RPMI8226 (cell line): Measurements from ENCODE around the gene GAPDHS.
A peak's percentile ranks its signal among the peaks of the same experiment; 100 is the strongest.

Source experiments
- DNase-seq: peaks from one replicate; pipeline ENCODE4 v3.0.0-alpha.2; 2015

GAPDHS gene

DNA sequence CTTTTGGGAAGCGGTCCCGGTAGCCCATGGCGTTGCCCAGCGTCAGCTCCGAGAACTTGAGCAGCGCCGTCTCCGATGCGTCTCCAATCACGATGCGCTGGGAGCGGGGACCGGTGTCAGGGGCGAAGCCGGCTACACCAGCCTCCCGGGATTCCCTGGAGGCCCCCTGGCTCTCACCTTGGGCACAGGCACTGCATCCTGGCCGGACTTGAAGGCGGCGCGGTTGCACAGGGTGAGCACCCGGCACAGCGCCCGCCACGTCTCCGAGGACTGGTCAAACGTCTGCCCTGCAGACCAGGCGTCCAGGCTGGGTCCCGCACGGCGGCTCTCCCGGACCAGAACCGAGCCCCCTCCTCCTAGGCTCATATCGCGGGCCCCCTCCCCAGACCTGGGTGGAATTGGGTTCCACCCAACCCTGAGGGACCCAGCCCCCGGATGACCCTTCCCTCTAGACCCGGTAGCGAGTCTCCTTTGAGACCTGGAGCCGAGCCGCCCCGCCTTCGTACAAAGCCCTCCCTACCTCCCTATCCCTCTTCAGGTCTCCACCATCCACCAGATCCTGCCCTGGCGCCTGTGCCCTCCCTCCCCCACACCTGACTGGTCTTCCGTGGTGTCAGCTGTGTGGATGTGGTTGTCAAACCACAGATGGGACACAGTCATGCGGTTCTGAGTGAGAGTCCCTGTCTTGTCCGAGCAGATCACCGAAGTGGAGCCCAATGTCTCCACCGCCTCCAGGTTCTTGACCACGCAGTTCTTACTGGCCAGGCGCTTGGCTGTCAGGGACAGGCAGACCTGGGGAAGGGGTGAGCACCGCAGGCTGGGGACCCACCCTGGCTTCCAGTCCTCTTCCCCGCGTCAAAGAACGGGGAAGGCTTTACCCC, 25.4 kb downstream of the GAPDHS start:
- no peak for DNase-seq

DNA sequence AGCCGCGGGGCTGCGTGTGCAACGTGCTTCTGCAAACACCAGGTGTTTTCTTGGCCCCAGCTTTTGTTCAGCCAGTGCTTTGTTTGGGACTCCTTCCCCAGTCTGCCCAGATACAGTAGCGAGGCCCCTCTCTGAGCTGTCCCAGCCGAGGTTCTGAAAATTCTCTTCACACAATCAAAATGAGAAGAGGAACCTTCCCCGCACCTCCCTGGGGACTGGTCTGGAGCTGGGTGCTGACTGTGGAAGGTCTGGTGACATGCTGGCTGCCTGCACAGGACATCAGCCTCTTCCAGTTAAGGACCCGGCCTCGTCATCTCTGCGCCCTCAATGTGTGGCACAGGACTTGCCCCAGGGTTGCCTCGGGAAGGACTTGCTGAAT, 26.0 kb downstream of the GAPDHS start:
- peak; percentile 25 for DNase-seq

DNA sequence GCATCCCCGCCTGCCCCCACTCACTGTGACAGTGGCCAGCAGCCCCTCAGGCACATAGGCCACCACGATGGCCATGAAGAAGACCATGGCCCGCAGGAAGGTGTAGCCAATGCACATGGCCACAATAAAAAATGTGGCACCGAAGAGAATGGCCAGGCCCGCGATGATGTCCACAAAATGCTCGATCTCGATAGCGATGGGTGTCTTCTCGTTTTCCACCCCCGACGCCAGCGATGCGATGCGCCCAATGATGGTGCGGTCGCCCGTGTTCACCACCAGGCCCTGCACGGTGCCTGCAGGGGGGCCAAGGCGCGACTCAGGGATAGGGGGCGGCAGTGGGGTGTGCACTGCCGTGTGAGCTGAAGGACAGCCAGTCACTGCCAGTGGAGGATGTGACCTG, 26.5 kb downstream of the GAPDHS start:
- no peak for DNase-seq

DNA sequence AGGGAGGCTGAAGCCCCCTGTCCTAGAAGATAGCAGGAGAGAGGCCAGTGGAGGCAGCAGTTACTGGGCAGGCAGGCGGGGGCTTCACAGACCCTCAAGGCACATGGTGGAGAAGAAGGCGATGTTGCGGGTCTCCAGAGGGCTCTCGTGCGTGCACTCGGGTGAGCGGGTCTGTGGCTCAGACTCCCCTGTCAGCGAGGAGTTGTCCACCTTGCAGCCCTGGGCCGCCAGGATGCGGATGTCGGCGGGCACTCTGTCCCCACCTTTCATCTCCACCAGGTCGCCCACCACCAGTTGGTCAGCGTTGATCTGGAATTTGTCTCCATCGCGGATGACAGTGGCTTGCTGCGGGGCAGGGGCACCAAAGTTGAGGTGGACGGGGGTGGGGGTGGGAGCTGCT, 27.0 kb downstream of the GAPDHS start:
- DNase-seq = no peak

DNA sequence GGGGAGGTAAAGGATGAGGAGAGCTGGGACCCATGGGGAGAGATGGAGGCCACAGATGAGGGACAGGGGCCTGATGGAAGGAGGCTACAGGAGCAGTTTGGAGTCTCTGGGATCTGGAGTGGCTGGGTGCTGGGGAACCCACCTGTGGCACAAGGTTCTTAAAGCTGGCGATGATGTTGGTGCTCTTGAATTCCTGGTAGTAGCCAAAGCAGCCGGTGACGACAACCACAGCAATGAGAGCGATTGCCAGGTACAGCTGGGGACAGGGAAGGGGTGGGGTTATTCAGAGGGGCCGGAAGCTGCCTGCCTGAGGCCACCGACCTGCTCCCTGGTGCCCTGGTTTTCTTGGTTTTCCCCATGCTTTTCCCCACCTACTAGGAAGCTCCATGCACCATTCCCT, 27.4 kb downstream of the GAPDHS start:
- no peak for DNase-seq

DNA sequence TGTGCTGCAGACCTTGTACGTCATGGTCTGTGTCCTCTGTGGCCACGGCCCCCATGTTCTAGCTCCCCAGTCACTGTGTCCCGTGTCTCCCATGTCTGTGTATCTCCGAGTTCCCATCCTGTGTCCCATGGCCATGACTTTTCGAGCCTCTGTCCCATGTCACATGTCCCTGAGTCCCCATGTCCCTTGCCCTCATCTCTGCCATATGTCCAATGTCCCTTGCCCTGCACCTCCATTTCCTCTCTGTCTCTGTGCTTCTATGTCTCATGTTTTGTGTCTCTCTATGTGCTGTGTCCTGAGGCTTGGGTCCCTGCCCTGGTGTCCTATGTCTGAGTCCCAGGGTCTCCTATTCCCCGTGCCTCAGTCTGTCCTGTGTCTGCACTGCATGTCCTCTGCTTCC, 28.2 kb downstream of the GAPDHS start:
- DNase-seq = no peak

DNA sequence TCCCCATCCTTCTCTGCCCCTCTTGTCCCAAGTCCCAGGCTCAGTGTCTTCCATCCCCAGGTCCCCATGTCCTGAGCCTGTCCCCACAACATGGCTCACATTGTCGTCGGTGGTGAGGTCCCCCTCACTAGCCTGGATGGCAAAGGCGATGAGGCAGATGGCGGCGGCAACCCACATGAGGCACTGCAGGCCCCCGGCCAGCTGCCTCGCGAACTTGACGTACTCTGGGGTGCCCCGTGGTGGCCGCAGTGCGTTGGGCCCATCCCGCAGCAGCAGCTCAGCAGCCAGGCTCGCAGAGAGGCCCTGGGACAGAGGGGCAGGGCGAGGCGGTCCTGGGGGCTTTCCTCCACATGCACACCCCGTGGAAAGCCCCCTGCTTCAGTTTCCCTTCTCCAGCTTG, 29.1 kb downstream of the GAPDHS start:
- peak; percentile 6 for DNase-seq

DNA sequence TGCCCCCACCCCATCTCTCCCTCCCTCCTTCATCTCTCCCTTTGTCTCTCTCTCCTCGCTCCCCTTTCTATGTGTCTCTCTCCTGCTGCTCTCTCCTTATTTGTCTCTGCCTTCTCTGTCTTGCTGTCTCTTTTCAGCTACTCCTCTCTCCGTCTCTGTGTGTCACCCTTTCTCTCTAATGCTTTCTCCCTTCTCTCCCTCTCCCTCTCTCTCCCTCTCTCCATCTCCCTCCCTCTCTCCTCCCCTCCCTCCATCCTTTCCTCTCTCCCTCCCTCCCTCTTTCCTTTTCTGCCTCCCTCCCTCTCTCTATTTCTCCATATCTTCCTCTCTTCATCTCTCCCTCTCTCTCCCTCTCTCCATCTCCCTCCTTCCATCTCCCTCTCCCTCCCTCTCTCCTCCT, 29.5 kb downstream of the GAPDHS start:
- no peak for DNase-seq

DNA sequence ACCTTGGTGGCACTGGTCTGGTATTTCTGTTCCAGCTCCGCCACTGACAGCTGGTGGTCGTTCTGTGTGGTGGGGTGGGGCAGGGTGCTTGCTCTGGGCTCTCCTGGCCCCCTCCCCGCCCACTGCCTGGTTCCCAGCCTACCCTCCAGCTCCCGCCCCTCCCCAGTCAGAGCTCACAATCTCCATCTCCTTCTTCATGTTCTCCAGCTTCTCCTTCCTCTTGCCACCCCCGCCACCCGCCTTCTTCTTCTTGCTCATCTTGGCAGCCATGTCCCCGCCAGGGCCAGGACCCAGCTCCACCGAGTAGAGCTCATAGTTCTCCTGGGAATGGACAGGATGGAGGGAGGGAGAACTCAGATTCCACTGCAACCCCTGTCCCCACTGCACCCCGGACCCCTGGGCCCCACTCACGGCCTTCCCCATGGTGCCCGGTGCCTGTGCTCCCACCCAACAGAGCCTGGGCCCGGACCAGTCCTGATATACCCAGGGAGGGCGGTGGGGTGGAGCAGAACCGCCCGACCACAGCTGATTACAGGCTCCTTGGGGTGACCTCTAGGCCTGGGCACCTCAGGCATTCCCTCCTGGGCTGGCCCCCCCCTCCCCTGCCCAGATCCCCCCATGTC, 30.1 kb downstream of the GAPDHS start, which contains the start of gene ATP4A:
TSS of gene ATP4A (minus strand) at position 452 of the 623 bp plus-strand sequence. CDS start at position 423, 29 bp downstream.
- no peak for DNase-seq

DNA sequence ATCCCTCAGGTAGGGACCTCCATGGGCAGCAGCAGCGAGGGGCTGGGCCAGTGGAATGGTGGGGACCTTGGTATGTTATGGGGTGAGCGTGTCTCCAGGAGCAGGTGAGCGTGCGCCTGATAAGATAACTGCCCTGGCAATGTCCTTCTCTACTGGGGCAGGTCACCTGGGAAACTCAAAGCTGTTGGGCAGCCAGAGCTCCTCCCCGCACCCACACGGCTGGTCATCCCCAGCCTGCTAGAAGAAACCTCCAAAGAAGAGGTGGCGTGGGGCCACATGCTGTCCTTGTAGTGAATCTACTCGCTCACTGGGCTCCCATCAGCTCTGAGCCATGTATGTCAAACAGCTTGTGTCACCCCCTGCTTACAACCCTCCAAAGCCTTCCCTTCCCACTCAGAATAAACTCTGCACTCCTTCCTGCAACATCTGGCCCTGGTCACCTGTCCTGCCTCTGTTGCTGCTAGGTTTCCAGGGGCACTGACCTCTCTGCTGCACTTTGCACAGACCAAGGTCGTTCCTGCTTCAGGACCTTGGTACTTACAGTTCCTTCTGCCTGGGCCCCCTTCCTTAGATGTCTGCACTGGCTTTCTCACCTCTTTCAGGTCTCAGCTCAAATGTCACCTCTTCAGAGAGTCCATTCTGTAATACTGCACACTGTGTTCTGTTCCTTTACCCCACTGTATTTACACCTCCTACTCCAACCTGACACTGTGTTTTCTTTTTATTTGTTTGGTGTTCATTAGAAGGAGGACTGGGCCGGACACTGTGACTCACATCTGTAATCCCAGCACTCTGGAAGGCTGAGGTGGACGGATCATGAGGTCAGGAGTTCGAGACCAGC, 32.0 kb downstream of the GAPDHS start:
- peak; percentile 0 for DNase-seq

DNA sequence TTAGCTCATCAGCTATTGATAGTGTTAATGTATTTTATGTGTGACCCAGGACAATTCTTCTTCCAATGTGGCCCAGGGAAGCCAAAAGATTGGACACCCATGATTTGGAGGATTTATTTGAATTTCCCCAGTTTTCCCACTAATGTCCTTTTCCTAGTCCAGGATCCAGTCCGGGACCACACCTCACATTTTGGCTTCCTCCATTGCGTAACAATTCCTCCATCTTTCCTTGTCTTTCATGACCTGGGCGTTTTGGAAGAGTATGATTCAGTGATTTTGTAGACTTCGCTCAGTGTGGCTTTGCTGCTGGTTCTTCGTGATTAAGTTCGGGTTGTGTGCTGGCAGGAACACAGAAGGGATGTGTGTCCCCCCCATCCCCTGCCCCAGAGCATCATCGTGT, 33.5 kb downstream of the GAPDHS start:
- no peak for DNase-seq

DNA sequence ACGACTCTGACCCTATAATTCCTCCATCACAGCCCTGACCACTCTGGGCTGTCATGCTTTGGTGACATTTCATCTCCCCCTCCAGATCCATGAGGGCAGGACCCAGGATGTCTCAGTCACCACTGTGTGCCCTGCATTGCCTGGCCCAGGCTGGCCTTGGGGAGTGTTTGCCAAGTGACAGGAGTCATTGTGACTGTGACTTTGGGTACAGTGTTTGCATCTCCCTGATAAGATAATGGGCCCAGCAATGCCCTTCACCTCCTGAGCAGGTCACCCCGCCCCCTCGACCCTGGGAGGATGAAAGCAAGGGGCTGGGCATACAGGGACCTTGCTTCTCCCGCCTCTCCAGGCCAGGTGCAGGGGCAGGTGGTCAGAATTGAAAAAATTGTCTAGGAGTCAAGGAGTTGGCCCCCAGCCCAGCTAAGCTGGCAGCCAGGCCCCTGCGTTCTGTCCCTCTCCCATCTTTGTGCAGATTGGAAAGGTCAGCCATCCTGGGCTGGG, 36.1 kb downstream of the GAPDHS start:
- no peak for DNase-seq

DNA sequence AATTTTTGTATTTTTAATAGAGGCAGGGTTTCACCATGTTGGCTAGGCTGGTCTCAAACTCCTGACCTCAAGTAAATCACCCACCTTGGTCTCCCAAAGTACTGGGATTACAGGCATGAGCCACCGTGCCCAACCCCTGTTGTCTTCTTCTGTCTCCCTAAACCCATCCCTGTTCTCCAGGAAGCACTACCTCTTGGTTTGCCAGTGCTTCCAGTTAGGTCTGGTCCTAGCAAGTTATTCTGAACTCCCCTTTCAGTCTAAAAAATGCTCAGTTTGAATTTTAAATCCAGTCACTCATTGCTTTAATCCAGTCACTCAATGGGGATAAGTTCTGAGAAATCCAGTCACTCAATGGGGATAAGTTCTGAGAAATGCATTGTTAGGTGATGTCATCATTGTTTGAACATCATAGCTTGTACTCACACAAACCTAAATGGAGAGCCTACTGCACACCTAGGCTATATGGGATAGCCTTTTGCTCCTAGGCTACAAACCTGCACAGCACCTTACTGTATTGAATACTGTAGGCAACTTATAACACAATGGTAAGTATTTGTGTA, 38.2 kb downstream of the GAPDHS start:
- DNase-seq = no peak

DNA sequence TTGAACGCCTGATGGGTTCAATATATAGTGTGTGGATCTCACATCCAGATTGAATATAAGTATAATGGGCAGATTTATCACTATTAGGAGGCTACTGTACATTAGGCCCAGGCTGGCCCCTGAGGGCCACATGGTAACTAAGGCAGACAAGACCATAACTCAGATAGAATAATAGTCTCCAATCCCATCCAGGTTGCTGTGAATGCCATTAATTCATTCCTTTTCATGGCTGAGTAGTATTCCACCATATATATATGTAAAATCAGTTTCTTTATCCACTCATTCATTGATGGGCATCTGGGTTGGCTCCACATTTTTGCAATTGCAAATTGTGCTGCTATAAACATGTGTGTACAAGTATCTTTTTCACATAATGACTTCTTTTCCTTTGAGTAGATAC, 44.7 kb downstream of the GAPDHS start:
- no peak for DNase-seq

DNA sequence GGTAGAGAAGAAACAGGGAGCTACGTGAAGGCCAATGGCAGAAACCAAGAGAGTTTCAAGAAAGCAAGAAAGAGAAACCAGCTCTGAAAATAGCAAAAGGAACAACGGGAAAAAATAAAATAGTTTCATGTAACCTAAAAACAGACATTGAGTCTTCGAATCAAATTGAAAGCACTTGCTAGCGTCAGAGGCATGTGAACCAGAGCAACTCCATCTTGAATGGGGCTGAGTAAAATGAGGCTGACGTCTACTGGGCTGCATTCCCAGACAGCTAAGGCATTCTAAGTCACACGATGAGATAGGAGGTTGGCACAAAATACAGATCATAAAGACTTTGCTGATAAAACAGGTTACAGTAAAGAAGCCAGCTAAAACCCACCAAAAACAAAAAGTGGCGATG, 45.5 kb downstream of the GAPDHS start:
- no peak for DNase-seq

DNA sequence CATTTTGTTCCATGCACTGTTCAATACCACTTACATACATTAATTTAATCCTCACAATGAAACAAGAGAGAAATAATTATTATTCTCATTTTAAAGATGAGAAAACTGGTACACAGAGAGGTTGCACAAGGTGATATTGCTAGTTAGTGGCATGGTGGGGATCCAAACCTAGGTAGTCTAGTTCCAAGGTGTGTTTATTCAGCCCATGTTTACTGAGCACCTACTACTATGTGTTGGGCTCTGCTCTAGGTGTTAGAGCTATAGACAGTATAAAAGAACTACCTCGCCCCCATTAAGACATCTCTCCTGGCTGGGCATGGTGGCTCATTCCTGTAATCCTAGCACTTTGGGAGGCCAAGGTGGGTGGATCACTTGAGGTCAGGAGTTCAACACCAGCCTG, 49.5 kb downstream of the GAPDHS start:
- no peak for DNase-seq

DNA sequence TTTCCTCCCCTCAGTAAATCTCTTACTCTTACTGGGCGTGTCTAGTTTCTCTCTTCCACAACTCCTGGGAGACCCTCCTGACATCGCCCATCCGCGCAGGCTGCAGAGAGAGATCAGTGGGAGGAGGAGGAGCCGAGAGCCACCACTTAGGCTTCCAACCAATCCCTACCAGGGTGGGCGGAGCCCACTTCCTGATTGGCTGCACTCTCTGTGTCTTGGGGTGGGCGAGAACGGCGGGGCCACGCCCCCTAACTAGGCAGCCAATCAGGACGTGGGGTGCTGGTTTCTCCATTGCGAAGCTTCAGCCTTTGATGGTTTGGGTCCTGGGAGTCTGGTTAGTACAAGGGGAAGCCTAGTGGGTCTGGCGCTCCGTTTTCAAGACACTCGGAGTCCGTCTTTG, 52.6 kb downstream of the GAPDHS start, which contains the start of gene PMIS2:
TSS of gene PMIS2 (plus strand) at position 326 of the 400 bp plus-strand sequence. CDS start 87 bp downstream, outside the sequence.
- DNase-seq = peak; percentile 8

DNA sequence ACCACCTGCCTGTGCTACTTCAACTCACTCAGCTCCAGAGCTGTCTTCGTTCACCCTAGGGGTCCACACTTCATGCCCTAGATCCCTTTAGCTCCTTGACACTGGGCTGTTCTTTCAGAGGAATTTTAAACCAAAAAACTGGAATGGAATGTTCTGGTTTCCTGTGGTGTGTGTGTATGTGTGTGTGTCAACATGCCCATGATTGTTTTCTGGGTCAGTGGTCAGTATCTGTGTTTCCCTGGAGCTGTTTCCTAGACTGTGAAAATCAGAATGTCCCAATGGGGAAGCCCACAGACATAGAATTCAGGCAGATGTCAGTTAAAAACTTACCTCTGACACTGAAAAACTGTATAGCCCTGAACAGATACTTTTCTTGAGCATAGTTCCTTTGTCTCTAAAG, 54.1 kb downstream of the GAPDHS start:
- no peak for DNase-seq

DNA sequence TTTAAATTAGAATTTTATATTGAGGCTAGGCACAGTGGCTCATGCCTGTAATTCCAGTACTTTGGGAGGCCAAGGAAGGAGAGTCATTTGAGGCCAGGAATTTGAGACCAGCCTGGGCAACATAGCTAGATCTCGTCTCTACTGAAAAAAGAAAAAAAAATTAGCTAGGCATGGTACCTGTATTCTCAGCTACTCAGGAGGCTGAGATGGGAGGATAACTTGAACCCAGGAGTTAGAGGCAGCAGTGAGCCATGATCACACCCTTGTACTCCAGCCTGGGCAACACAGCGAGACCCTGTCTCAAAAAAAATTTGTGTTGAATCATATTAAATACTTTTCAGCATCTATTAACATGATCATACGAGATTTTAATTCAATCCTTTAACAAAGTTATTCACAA, 57.6 kb downstream of the GAPDHS start:
- DNase-seq = no peak

DNA sequence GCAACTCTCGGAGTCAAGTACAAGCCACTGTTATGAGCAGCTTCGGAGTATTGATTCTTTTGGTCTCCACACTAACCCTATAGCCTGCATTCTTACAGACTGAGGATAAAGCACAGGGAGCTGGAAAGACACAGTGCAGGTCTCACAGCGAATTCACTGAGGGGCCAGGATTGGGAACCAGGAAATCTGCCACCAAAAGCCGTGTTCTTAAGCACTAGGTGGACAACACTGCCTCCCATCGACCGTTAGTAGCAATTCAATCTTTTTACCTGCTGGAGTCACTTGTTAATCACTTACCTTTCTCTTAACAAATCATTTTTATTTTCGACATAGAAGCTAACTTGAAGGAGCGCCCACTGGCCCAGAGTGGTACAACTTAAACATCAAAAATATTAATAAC, 59.0 kb downstream of the GAPDHS start:
- peak; percentile 28 for DNase-seq
